Fibroblast of pulmonary artery (primary cell): ENCODE results near the gene THSD7B.

ENCODE experiments used
- DNase-seq: peaks from one replicate; pipeline ENCODE4 v3.0.0-alpha.2; 2010; ENCODE audit warnings: low read depth
- H3K4me3 ChIP-seq: replicated peaks from 2 replicates; pipeline ENCODE4 v1.5.1; 2011; ENCODE audit warnings: low read depth, mild to moderate bottlenecking, control low read depth, low read length, moderate library complexity
- CTCF ChIP-seq: IDR thresholded peaks from 2 replicates; pipeline ENCODE4 v1.5.1; 2011; ENCODE audit warnings: mild to moderate bottlenecking, control low read depth, low read length, inconsistent platforms; ENCODE audit errors: missing control alignments

Gene THSD7B

DNA sequence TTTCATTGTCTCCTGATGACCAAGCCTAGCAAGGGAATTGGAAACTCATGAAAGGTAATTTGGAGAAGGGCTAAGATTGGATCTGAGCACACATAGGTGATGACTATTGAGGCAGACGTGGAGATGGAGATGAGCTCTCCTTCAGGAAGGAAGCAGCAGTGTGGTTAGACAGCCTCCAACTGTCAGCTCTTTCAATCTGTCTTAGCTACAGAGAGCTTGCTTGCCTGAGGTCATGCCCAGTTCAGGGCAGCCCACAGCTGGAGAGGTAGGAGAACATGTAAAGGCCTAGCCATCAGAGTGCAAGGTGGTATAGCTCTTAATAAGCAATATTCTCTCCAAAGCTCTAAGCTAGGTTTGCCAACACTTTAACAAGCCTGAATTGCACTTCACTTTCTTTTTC, 79.2 kb downstream of the THSD7B start:
- no peak overlapping the region for H3K4me3 ChIP-seq
- no peak for DNase-seq

DNA sequence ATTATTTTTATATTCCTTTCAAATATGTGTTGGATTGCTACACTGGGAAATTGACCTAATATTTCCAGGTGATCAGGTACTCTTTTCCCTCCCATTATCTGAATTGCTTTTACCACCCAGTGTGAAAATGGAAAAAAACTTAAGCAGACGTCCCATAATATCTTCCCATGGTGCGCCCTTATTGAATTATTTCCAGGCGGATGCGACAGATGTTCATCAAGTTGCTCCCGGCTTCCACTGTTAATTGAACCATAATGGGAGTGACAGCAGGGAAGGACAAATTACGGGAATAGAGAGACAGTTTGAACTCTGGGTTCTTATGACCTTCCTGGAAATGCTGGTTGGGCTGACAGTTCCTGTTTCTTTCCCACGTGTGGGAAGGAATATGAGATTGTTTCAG, 93.3 kb downstream of the THSD7B start:
- no peak for TF ChIP-seq CTCF
- no peak overlapping the region for H3K4me3 ChIP-seq
- DNase-seq = no peak

More for the DNA sequence above, 79.2 kb downstream of the THSD7B start:
- no peak for TF ChIP-seq CTCF

GRCh38 chr2:136860443-136860958, 95.2 kb downstream of the THSD7B start:
- H3K4me3 ChIP-seq = no peak overlapping the region
- DNase-seq = no peak
- no peak for TF ChIP-seq CTCF

DNA sequence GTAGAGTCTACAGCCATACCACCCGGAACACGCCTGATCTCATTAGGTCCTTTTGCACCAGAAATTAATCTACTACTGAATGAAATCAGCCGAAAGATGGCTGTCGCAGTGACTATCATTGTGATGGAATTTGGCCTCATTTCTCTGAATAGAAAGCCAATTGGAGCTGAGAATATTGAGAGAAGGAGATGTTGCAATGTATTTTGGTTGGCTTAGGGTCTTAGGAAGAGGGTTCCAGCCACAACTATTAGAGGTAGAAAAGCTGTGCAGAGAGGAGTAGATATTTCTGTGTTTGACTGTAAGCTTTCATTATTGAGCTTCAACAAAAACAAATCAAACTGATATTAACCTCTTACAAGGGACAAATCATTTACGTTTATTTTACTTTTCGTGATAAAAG, 98.1 kb downstream of the THSD7B start:
- no peak for DNase-seq
- no peak for TF ChIP-seq CTCF
- H3K4me3 ChIP-seq = no peak overlapping the region

DNA sequence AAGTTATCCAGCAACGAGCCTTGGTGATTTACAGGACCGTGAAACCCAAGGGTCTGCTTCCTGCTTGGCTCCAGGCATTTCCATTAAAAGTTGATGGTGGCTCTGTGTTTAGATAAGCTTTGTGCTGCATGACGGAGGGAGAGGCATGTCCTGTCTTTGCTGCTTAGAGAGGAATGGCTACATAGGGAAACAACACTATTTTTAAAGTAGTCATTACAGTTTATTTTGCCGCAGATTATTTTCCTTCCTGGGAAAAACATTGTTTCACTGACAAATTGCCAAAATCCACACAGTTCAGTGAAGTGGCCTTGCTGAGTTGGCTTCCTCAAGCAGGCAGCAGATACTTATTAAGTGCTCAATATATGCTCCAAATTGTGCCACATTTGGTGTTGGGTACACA, 98.5 kb downstream of the THSD7B start:
- TF ChIP-seq CTCF = no peak
- no peak overlapping the region for H3K4me3 ChIP-seq
- DNase-seq = no peak

DNA sequence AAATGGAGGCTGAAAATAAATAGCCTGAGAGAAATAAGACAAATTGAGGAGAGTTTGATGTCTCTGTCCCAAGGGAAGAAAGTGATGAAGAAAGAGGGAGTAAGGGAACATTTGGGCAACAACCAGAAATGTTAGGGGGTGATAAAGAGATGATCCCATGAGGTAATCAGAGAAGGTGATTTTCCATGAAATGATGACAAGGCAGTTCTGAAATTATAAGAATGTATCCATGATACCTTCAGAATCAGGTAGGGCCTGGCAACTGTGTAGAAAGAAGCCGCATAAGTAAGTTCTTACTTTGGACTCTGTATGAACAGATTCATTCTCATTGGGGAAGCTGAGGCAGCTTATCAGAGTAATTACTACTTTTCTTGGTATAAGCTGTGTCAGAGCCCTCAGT, 106.1 kb downstream of the THSD7B start:
- no peak for DNase-seq
- no peak for TF ChIP-seq CTCF
- no peak overlapping the region for H3K4me3 ChIP-seq

GRCh38 chr2:136874258-136874657, 108.9 kb downstream of the THSD7B start:
- TF ChIP-seq CTCF = no peak

More at GRCh38 chr2:136874258-136874657, 108.9 kb downstream of the THSD7B start:
- peak; percentile 0 for DNase-seq
- H3K4me3 ChIP-seq = no peak overlapping the region
